ENCODE measurements around the gene ZNF516. TPM values are rescaled to one million over a fixed set of nuclear protein-coding genes. Genes with fewer than 3 reads are reported as not detected.

ZNF516 gene
- total RNA-seq, 1 donor from 2014 or later: 28.0 TPM

GRCh38 chr18:76363436-76364120 is 131.5 kb downstream of the ZNF516 start:
- Histone ChIP-seq H3K27ac (no peak overlapping the region), H3K27me3 (no peaks in the 10 kb centered on the region), H3K9me3 (no peaks in the 10 kb centered on the region), H3K4me3 (no peak overlapping the region), H3K4me1 (no peaks in the 10 kb centered on the region), H3K36me3 (peaks cover 24% of the 10 kb centered on the region)
- intact Hi-C loops (cut with DNase I): no loop called here
- ATAC-seq (no peak), DNase-seq (no peak)
- no peak for TF ChIP-seq CTCF (IDR thresholded peaks at IDR 0.05)

DNA sequence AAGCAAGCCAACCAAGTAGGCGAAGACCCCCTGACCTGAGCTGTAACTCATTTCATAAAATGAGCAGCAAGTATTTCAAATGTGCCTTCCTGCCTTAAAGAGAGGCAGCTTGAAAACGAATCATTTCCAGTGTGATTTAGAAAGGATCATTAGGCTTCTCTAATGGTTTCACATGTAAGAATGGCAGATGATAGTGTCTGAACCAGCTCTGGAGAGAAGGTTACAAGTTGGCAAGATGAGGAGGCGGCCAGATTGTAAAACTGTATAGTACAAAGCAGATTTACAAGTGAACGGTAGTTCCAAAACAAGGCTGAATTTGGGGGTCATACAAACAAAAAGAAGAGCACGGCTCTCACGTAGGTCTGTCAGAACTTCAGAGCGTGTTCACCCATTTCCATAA is 132.4 kb downstream of the ZNF516 start:
- H3K27me3 ChIP-seq: no peaks in the 10 kb centered on the region
- no peak overlapping the region for H3K27ac ChIP-seq
- no peak for TF ChIP-seq CTCF (IDR thresholded peaks at IDR 0.05)
- intact Hi-C loops (cut with DNase I): no loop called here
- H3K4me1 ChIP-seq: no peaks in the 10 kb centered on the region
- ATAC-seq (no peak), DNase-seq (no peak)
- H3K36me3 ChIP-seq: peaks cover 33% of the 10 kb centered on the region
- H3K4me3 ChIP-seq: no peak overlapping the region
- no peaks in the 10 kb centered on the region for H3K9me3 ChIP-seq

DNA sequence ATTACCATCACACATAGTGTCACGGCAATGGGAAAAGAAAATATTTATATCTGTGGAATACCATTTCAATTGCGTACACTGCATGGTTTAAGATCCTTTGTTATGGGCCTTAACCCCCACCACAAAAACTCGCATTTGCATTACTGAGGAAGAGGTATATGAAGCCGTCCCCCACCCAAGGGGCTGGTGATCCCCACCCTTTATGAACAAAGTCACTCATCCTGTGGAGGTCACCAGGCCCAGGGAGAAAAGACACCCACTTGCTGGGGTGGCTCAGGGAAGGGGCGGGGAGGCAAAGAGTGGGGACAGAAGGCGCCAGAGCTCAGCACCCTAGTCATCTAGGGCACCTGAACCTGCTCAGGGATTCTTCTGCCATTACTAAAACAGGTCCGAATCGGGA is 133.8 kb downstream of the ZNF516 start:
- DNase-seq: no peak
- no peak for TF ChIP-seq CTCF (IDR thresholded peaks at IDR 0.05)
- Histone ChIP-seq H3K27me3 (no peaks in the 10 kb centered on the region), H3K9me3 (no peaks in the 10 kb centered on the region), H3K27ac (no peak overlapping the region), H3K4me1 (no peaks in the 10 kb centered on the region), H3K36me3 (peaks cover 34% of the 10 kb centered on the region), H3K4me3 (no peak overlapping the region)
- no peak for ATAC-seq
- intact Hi-C loops (cut with DNase I): no loop called here

DNA sequence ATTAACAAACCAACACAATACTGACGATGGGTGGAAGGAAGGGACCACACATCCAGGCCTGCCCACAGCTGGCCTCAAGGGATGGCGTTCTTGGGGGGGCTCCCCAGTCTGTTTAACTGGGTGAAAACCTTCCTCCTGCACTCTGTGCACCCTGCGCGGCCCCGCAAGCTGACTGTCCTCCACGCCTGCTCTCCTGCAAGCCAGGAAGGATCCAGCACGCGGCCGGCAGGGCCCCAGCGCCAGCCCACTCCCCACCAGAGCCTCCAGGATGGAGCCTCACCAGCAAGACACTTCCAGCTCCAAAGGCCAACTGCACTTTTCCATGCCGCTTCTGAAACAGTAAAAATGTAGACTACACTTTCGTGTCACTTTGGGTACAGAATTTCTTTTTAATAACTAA is 135.1 kb downstream of the ZNF516 start:
- Histone ChIP-seq H3K4me3 (no peak overlapping the region), H3K9me3 (no peaks in the 10 kb centered on the region), H3K4me1 (no peaks in the 10 kb centered on the region), H3K27ac (no peak overlapping the region), H3K36me3 (peaks cover 34% of the 10 kb centered on the region), H3K27me3 (no peaks in the 10 kb centered on the region)
- no peak for TF ChIP-seq CTCF (IDR thresholded peaks at IDR 0.05)
- DNase-seq (no peak), ATAC-seq (no peak)
- intact Hi-C loops (cut with DNase I): no loop called here

- no peak overlapping the region for H3K4me3 ChIP-seq
- ATAC-seq: no peak
- intact Hi-C loops (cut with DNase I): no loop called here
These were observed 136.3 kb downstream of the ZNF516 start for GRCh38 chr18:76358774-76359173.

More at GRCh38 chr18:76358774-76359173, 136.3 kb downstream of the ZNF516 start:
- Histone ChIP-seq H3K27ac (no peak overlapping the region), H3K4me1 (no peaks in the 10 kb centered on the region), H3K36me3 (peaks cover 34% of the 10 kb centered on the region), H3K9me3 (no peaks in the 10 kb centered on the region), H3K27me3 (no peaks in the 10 kb centered on the region)
- TF ChIP-seq CTCF (IDR thresholded peaks at IDR 0.05): no peak
- no peak for DNase-seq

Measured in upper lobe of right lung (tissue), 1 donor.